DND-41 (cell line): ENCODE results near the gene RTN1.

Source experiments
- ATAC-seq: fragments of 200-7000 bp; cut with Tn5 transposase; 3 replicates; pipeline ENCODE4 v1.9.1; 2021; ENCODE audit warnings: low read depth; ENCODE audit not compliant: insufficient read depth
- DNase-seq: peaks from one replicate; pipeline ENCODE4 v3.0.0-alpha.2; 2020
- H2AFZ ChIP-seq: 2 replicates; pipeline ENCODE4 v1.6.0; 2012; ENCODE audit warnings: low read depth, low read length
- H3K27ac ChIP-seq: 2 replicates; pipeline ENCODE4 v1.5.1; 2012; ENCODE audit warnings: low read length, inconsistent platforms
- H3K27me3 ChIP-seq: fragments of 200-600 bp; sonication (generic); 2 replicates; pipeline ENCODE4 v1.6.0; 2012; ENCODE audit warnings: low read length, mild to moderate bottlenecking, inconsistent platforms; ENCODE audit not compliant: insufficient read depth, poor library complexity
- H3K36me3 ChIP-seq: 2 replicates; pipeline ENCODE4 v1.5.1; 2012; ENCODE audit warnings: low read length, inconsistent platforms; ENCODE audit not compliant: insufficient read depth
- H3K4me1 ChIP-seq: 2 replicates; pipeline ENCODE4 v1.5.1; 2012; ENCODE audit warnings: mild to moderate bottlenecking, low read length; ENCODE audit not compliant: insufficient read depth
- H3K4me2 ChIP-seq: 2 replicates; pipeline ENCODE4 v1.6.0; 2012; ENCODE audit warnings: mild to moderate bottlenecking, moderate library complexity, low read length, inconsistent platforms; ENCODE audit not compliant: insufficient read depth
- H3K4me3 ChIP-seq, 2 experiments: fragments of 200-600 bp in 1 of 2; shearing (Covaris generic) in 1 of 2; 2 replicates each; pipeline ENCODE4 v1.5.1; 2012 to 2016; ENCODE audit warnings: inconsistent platforms in 2 of 2, low read length in 2 of 2, mild to moderate bottlenecking in 2 of 2, low read depth in 1 of 2, moderate library complexity in 1 of 2
- H3K79me2 ChIP-seq: 2 replicates; pipeline ENCODE4 v1.6.0; 2012; ENCODE audit warnings: low read length, inconsistent platforms; ENCODE audit not compliant: insufficient read depth
- H3K9ac ChIP-seq: 2 replicates; pipeline ENCODE4 v1.6.0; 2012; ENCODE audit warnings: low read depth, mild to moderate bottlenecking, inconsistent platforms, low read length, moderate library complexity
- H3K9me3 ChIP-seq: 2 replicates; pipeline ENCODE4 v1.5.1; 2012; ENCODE audit warnings: low read length, moderate library complexity, mild to moderate bottlenecking, inconsistent platforms; ENCODE audit not compliant: insufficient read depth, severe bottlenecking
- H4K20me1 ChIP-seq: 2 replicates; pipeline ENCODE4 v1.6.0; 2012; ENCODE audit warnings: low read length; ENCODE audit not compliant: insufficient read depth
- CTCF ChIP-seq: IDR thresholded peaks from 2 replicates; pipeline ENCODE4 v1.5.1; 2012; ENCODE audit warnings: borderline replicate concordance, low read length, moderate library complexity, mild to moderate bottlenecking; ENCODE audit not compliant: poor library complexity, severe bottlenecking; ENCODE audit errors: extremely low read depth
- EZH2 ChIP-seq: IDR thresholded peaks from 3 replicates; pipeline ENCODE4 v1.6.1; 2012; ENCODE audit warnings: borderline replicate concordance, low read depth, mild to moderate bottlenecking, moderate library complexity, low read length, inconsistent platforms; ENCODE audit not compliant: severe bottlenecking

Gene RTN1

GRCh38 chr14:59870277-59871165 lies at the start of gene RTN1:
TSS of gene RTN1 (minus strand) at chr14:59870776. CDS start at chr14:59870630, 146 bp downstream.
- H4K20me1 ChIP-seq: no peaks in the 10 kb centered on the region
- no peak within 1 kb of the TSS for H3K4me3 ChIP-seq
- H3K79me2 ChIP-seq: no peaks in the 10 kb centered on the region
- TF ChIP-seq CTCF: no peak
- TF ChIP-seq EZH2: no peak
- no peak within 1 kb of the TSS for H2AFZ ChIP-seq
- no peaks in the 10 kb centered on the region for H3K36me3 ChIP-seq
- H3K4me1 ChIP-seq: no peaks in the 10 kb centered on the region
- H3K9me3 ChIP-seq: no peaks in the 10 kb centered on the region
- no peak within 1 kb of the TSS for H3K9ac ChIP-seq
- no peak within 1 kb of the TSS for H3K27ac ChIP-seq
- DNase-seq (no peak), ATAC-seq (peak; percentile 58; the same call in 2 of the 3 replicates)
- peak within 1 kb of the TSS; percentile 45; the same call in 1 of the 2 replicates for H3K4me2 ChIP-seq
- H3K27me3 ChIP-seq: peaks cover 9% of the 10 kb centered on the region

- Histone ChIP-seq H3K27me3 (peaks cover 11% of the 10 kb centered on the region), H3K27ac (no peak overlapping the region), H3K36me3 (no peaks in the 10 kb centered on the region), H3K79me2 (no peaks in the 10 kb centered on the region), H3K4me1 (no peaks in the 10 kb centered on the region), H4K20me1 (no peaks in the 10 kb centered on the region), H2AFZ (no peak overlapping the region), H3K9me3 (no peaks in the 10 kb centered on the region), H3K4me3 (no peak overlapping the region), H3K4me2 (no peak overlapping the region), H3K9ac (no peak overlapping the region)
- ATAC-seq (no peak), DNase-seq (no peak)
- TF ChIP-seq EZH2 (no peak), CTCF (no peak)
Measured at GRCh38 chr14:59920378-59920683, 49.8 kb upstream of the RTN1 start.

GRCh38 chr14:59919570-59920377 lies 49.2 kb upstream of the RTN1 start, which contains the start of gene LRRC9:
TSS of gene LRRC9 (plus strand) at chr14:59920144.
- DNase-seq: peak; percentile 5
- no peaks in the 10 kb centered on the region for H3K4me1 ChIP-seq
- TF ChIP-seq EZH2 (no peak), CTCF (no peak)

More at GRCh38 chr14:59919570-59920377, 49.2 kb upstream of the RTN1 start, which contains the start of gene LRRC9:
- Histone ChIP-seq H3K27ac (no peak within 1 kb of the TSS), H2AFZ (no peak within 1 kb of the TSS), H3K79me2 (no peaks in the 10 kb centered on the region), H3K27me3 (peaks cover 11% of the 10 kb centered on the region), H3K9me3 (peaks cover 2% of the 10 kb centered on the region), H3K9ac (no peak within 1 kb of the TSS), H3K36me3 (no peaks in the 10 kb centered on the region), H4K20me1 (no peaks in the 10 kb centered on the region), H3K4me2 (no peak within 1 kb of the TSS), H3K4me3 (no peak within 1 kb of the TSS)
- ATAC-seq: no peak
